Tibial nerve (tissue), 4 donors: ENCODE results near the gene TSPAN6.

ENCODE experiments used
- CTCF ChIP-seq, 5 experiments: fragments of 200-600 bp in 3 of 5; fragments of 450-650 bp in 2 of 5; sonication (generic) in 3 of 5; IDR thresholded peaks; one replicate each; pipeline ENCODE4 v1.5.1; 2016 to 2019; ENCODE audit warnings: antibody characterized with exemption in 5 of 5, mild to moderate bottlenecking in 3 of 5, moderate library complexity in 2 of 5
- EP300 ChIP-seq, 2 donors: sonication (generic); formaldehyde crosslinking; IDR thresholded peaks; one replicate each; pipeline ENCODE4 v1.6.1; 2017; ENCODE audit warnings: antibody characterized with exemption in 2 of 2, mild to moderate bottlenecking in 1 of 2
- POLR2A ChIP-seq, 2 donors: fragments of 450-650 bp; IDR thresholded peaks; one replicate each; pipeline ENCODE4 v1.6.1; 2017; ENCODE audit warnings: antibody characterized with exemption in 2 of 2, mild to moderate bottlenecking in 2 of 2, moderate library complexity in 2 of 2

- TF ChIP-seq CTCF (IDR thresholded peaks at IDR 0.05) (peak; percentile 43 to 57 (median 53)), POLR2A (IDR thresholded peaks at IDR 0.05) (no peak), EP300 (IDR thresholded peaks at IDR 0.05) (peak in 1 of 2 donors; percentile 38)
Observed at GRCh38 chrX:100636321-100636991, at the start of gene TSPAN6.
